GM12878 (cell line): Measurements from ENCODE around the gene SUGP2.

Experiments
- BRCA1 ChIP-seq: IDR thresholded peaks from 2 replicates; pipeline ENCODE4 v1.6.1; 2011; ENCODE audit warnings: low read depth, low read length, improper control_type of control experiment
- NRF1 ChIP-seq: conservative IDR thresholded peaks from 2 replicates; pipeline ENCODE4 v1.6.1; 2011; ENCODE audit warnings: mild to moderate bottlenecking, low read depth, low read length, improper control_type of control experiment
- SP1 ChIP-seq: IDR thresholded peaks from one replicate; pipeline ENCODE4 v1.6.1; 2011; ENCODE audit warnings: low read depth, low read length
- STAT1 ChIP-seq: fragments of 450-650 bp; conservative IDR thresholded peaks from 2 replicates; pipeline ENCODE4 v1.6.1; 2014; ENCODE audit warnings: antibody characterized with exemption, mild to moderate bottlenecking
- YBX1 ChIP-seq: fragments of 450-650 bp; IDR thresholded peaks from 2 replicates; pipeline ENCODE4 v1.6.1; 2016; ENCODE audit warnings: antibody characterized with exemption
- ZNF384 ChIP-seq: IDR thresholded peaks from 2 replicates; pipeline ENCODE4 v1.6.1; 2012; ENCODE audit warnings: low read depth, mild to moderate bottlenecking, low read length, improper control_type of control experiment, borderline replicate concordance
- TF ChIP-seq, protein P1 (sequence below), 3 experiments: IDR thresholded peaks in 2 of 3; conservative IDR thresholded peaks in 1 of 3; 2 replicates each; pipeline ENCODE4 v1.5.1; 2011; ENCODE audit warnings: low read depth in 3 of 3, low read length in 3 of 3, mild to moderate bottlenecking in 3 of 3, control low read depth in 2 of 3, moderate library complexity in 2 of 3, inconsistent platforms in 1 of 3, mixed read lengths in 1 of 3; ENCODE audit not compliant: control insufficient read depth in 2 of 3, insufficient read depth in 1 of 3; ENCODE audit errors: extremely low read depth in 1 of 3

- no peak for TF ChIP-seq NRF1
- no peak for TF ChIP-seq SP1
- no peak for TF ChIP-seq BRCA1
- no peak for TF ChIP-seq YBX1
- TF ChIP-seq, protein P1, sequence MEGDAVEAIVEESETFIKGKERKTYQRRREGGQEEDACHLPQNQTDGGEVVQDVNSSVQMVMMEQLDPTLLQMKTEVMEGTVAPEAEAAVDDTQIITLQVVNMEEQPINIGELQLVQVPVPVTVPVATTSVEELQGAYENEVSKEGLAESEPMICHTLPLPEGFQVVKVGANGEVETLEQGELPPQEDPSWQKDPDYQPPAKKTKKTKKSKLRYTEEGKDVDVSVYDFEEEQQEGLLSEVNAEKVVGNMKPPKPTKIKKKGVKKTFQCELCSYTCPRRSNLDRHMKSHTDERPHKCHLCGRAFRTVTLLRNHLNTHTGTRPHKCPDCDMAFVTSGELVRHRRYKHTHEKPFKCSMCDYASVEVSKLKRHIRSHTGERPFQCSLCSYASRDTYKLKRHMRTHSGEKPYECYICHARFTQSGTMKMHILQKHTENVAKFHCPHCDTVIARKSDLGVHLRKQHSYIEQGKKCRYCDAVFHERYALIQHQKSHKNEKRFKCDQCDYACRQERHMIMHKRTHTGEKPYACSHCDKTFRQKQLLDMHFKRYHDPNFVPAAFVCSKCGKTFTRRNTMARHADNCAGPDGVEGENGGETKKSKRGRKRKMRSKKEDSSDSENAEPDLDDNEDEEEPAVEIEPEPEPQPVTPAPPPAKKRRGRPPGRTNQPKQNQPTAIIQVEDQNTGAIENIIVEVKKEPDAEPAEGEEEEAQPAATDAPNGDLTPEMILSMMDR (IDR thresholded peaks at IDR 0.05 in 2 of 3, conservative IDR thresholded peaks at IDR 0.05 in 1 of 3; ENCODE audit: control insufficient read depth in 2 of 3, extremely low read depth in 1 of 3, insufficient read depth in 1 of 3, low read depth in 3 of 3, low read length in 3 of 3): no peak
- no peak for TF ChIP-seq ZNF384
- TF ChIP-seq STAT1: no peak
Observed at GRCh38 chr19:18975869-18976268, 57.4 kb downstream of the SUGP2 start.
